ENCODE data around the gene PTRH2.

DNA sequence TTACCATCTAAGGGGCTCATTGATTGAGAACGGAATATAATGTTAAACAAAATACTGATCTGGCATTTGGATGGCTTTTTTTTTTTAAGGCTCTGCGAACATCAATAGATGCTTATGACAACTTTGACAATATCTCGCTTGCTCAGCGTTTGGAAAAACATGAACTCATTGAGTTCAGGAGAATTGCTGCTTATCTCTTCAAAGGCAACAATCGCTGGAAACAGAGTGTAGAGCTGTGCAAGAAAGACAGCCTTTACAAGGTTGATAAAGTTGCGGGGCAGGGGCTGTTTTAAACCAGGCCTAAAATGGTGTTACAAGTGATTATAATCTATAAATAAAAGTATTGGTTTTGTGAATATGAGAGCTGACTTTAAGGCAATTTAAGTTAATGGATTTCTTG lies 22.3 kb downstream of the PTRH2 start:
- TF ChIP-seq CTCF (IDR thresholded peaks at IDR 0.05) (no peak), ZFX (IDR thresholded peaks at IDR 0.05; ENCODE audit: borderline replicate concordance) (no peak)
